H1 (cell line): ENCODE measurements around the gene MAPK8IP3. TPM values are rescaled to one million over a fixed set of nuclear protein-coding genes. Genes with fewer than 3 reads are reported as not detected.

Experiments used
- CTCF ChIA-PET: fragments of 300-600 bp; sonication (Branson Sonifier 250); formaldehyde crosslinking; loops from one replicate; lab custom pipeline; 2021; ENCODE audit not compliant: partially characterized antibody; lab: Charles Lee
- POLR2A ChIA-PET: fragments of 300-600 bp; sonication (Branson Sonifier 250); formaldehyde crosslinking; loops from one replicate; lab custom pipeline; 2021; ENCODE audit warnings: inconsistent platforms; ENCODE audit not compliant: partially characterized antibody; lab: Charles Lee
- DNase-seq, 2 experiments: peaks; one replicate each; pipeline versions ENCODE4 v3.0.0 to v3.0.0-alpha.2; 2010 to 2022; ENCODE audit warnings: low spot score in 2 of 2, low read depth in 1 of 2, mixed read lengths in 1 of 2
- FAIRE-seq: peaks from 2 replicates; lab custom pipeline; 2011; peaks lifted over from hg19 to GRCh38; lab: Jason Lieb, UNC
- H2AFZ ChIP-seq: 2 replicates; pipeline ENCODE4 v1.8.1; 2012; ENCODE audit warnings: low read length, inconsistent platforms
- H2AK5ac ChIP-seq: 2 replicates; pipeline ENCODE4 v1.6.1; 2013; ENCODE audit warnings: low read depth, low read length
- H2BK120ac ChIP-seq: replicated peaks from 2 replicates; pipeline ENCODE3; 2013; ENCODE audit warnings: low read depth, low read length, inconsistent platforms
- H2BK12ac ChIP-seq: 2 replicates; pipeline ENCODE4 v1.6.1; 2013; ENCODE audit warnings: low read depth, low read length
- H2BK15ac ChIP-seq: 2 replicates; pipeline ENCODE4 v1.6.1; 2013; ENCODE audit warnings: low read length
- H2BK20ac ChIP-seq: 2 replicates; pipeline ENCODE4 v1.6.1; 2013; ENCODE audit warnings: low read length
- H2BK5ac ChIP-seq: 2 replicates; pipeline ENCODE4 v1.6.1; 2013; ENCODE audit warnings: low read depth, low read length
- H3K14ac ChIP-seq: 2 replicates; pipeline ENCODE4 v1.6.1; 2013; ENCODE audit warnings: inconsistent platforms; ENCODE audit not compliant: insufficient read length
- H3K18ac ChIP-seq: 2 replicates; pipeline ENCODE4 v1.6.1; 2013; ENCODE audit warnings: low read length; ENCODE audit errors: extremely low read depth
- H3K23ac ChIP-seq: 2 replicates; pipeline ENCODE4 v1.6.1; 2013; ENCODE audit warnings: inconsistent platforms; ENCODE audit not compliant: insufficient read length
- H3K23me2 ChIP-seq: 2 replicates; pipeline ENCODE4 v1.6.1; 2013; ENCODE audit warnings: low read depth, low read length
- H3K27ac ChIP-seq: 2 replicates; pipeline ENCODE4 v1.6.1; 2011; ENCODE audit warnings: low read depth, low read length, inconsistent platforms
- H3K27me3 ChIP-seq, 4 experiments: replicated peaks in 1 of 4; 1 replicate in 1 of 4; 2 replicates in 3 of 4; pipeline versions ENCODE4 v1.6.1 to v1.8.1; 2011 to 2013; ENCODE audit warnings: low read length in 3 of 4, mild to moderate bottlenecking in 3 of 4, inconsistent platforms in 2 of 4, mixed read lengths in 2 of 4, moderate library complexity in 1 of 4; ENCODE audit not compliant: control insufficient read depth in 3 of 4, insufficient read depth in 3 of 4; ENCODE audit errors: extremely low read depth in 1 of 4
- H3K36me3 ChIP-seq, 4 experiments: 2 replicates each; pipeline versions ENCODE4 v1.6.1 to v1.8.1; 2011 to 2013; ENCODE audit warnings: mild to moderate bottlenecking in 4 of 4, low read length in 3 of 4, moderate library complexity in 2 of 4, control low read depth in 1 of 4, inconsistent platforms in 1 of 4; ENCODE audit not compliant: insufficient read depth in 4 of 4, control insufficient read depth in 2 of 4
- H3K4ac ChIP-seq: replicated peaks from 2 replicates; pipeline ENCODE3; 2013; ENCODE audit warnings: low read length, low read depth, mixed read lengths, inconsistent platforms; ENCODE audit not compliant: insufficient read length
- H3K4me1 ChIP-seq, 4 experiments: replicated peaks in 1 of 4; 1 replicate in 1 of 4; 2 replicates in 3 of 4; pipeline versions ENCODE4 v1.6.1 to v1.8.1; 2011 to 2013; ENCODE audit warnings: low read length in 3 of 4, inconsistent platforms in 2 of 4, mixed read lengths in 1 of 4; ENCODE audit not compliant: insufficient read depth in 4 of 4, control insufficient read depth in 3 of 4
- H3K4me2 ChIP-seq, 2 experiments: 2 replicates each; pipeline versions ENCODE4 v1.6.1 to v1.8.1; 2011 to 2013; ENCODE audit warnings: low read depth in 2 of 2, low read length in 2 of 2, control low read depth in 1 of 2, inconsistent platforms in 1 of 2, mild to moderate bottlenecking in 1 of 2; ENCODE audit not compliant: insufficient read depth in 1 of 2
- H3K4me3 ChIP-seq, 4 experiments: fragments of 200-600, 300-600 bp in 1 of 4; sonication (generic), shearing (Covaris generic), sonication (Bioruptor Twin) in 1 of 4; 2 replicates each; pipeline versions ENCODE4 v1.5.1 to v1.8.1; 2011 to 2016; ENCODE audit warnings: low read length in 4 of 4, low read depth in 3 of 4, control low read depth in 2 of 4, inconsistent platforms in 2 of 4, mild to moderate bottlenecking in 2 of 4, mixed read lengths in 1 of 4, moderate library complexity in 1 of 4; ENCODE audit not compliant: insufficient read depth in 2 of 4; ENCODE audit errors: extremely low read depth in 1 of 4
- H3K56ac ChIP-seq: replicated peaks from 2 replicates; pipeline ENCODE3; 2013; ENCODE audit warnings: low read depth, mild to moderate bottlenecking, mixed read lengths, low read length, inconsistent platforms; ENCODE audit not compliant: insufficient read length
- H3K79me1 ChIP-seq: 2 replicates; pipeline ENCODE4 v1.6.1; 2013; ENCODE audit warnings: low read depth, low read length, control low read depth
- H3K79me2 ChIP-seq, 2 experiments: 2 replicates each; pipeline versions ENCODE4 v1.6.1 to v1.8.1; 2012 to 2013; ENCODE audit warnings: low read length in 2 of 2, mild to moderate bottlenecking in 2 of 2, inconsistent platforms in 1 of 2; ENCODE audit not compliant: insufficient read depth in 2 of 2, control insufficient read depth in 1 of 2
- H3K9ac ChIP-seq, 4 experiments: replicated peaks in 1 of 4; 1 replicate in 1 of 4; 2 replicates in 3 of 4; pipeline versions ENCODE4 v1.6.1 to v1.8.1; 2011 to 2013; ENCODE audit warnings: low read depth in 3 of 4, low read length in 3 of 4, control low read depth in 2 of 4, mild to moderate bottlenecking in 2 of 4, moderate library complexity in 2 of 4, inconsistent platforms in 1 of 4; ENCODE audit errors: extremely low read depth in 1 of 4
- H3K9me3 ChIP-seq, 2 experiments: 2 replicates each; pipeline versions ENCODE4 v1.6.1 to v1.8.1; 2012 to 2013; ENCODE audit warnings: mild to moderate bottlenecking in 2 of 2, moderate library complexity in 2 of 2, control low read depth in 1 of 2, inconsistent platforms in 1 of 2, low read depth in 1 of 2, low read length in 1 of 2, mixed read lengths in 1 of 2; ENCODE audit not compliant: insufficient read depth in 2 of 2
- H4K20me1 ChIP-seq, 2 experiments: replicated peaks in 1 of 2; 2 replicates each; pipeline versions ENCODE3 to v1.8.1; 2011 to 2013; ENCODE audit warnings: inconsistent platforms in 2 of 2, low read length in 2 of 2, mild to moderate bottlenecking in 1 of 2; ENCODE audit not compliant: insufficient read depth in 2 of 2, control insufficient read depth in 1 of 2
- H4K5ac ChIP-seq: 2 replicates; pipeline ENCODE4 v1.6.1; 2013; ENCODE audit warnings: low read length, low read depth, mixed read lengths, inconsistent platforms; ENCODE audit not compliant: insufficient read length
- H4K8ac ChIP-seq: 2 replicates; pipeline ENCODE4 v1.8.0; 2013; ENCODE audit warnings: mild to moderate bottlenecking, moderate library complexity, low read length, inconsistent platforms; ENCODE audit not compliant: insufficient read depth; ENCODE audit errors: extremely low read depth
- H4K91ac ChIP-seq: replicated peaks from 2 replicates; pipeline ENCODE3; 2013; ENCODE audit warnings: low read length, mixed read lengths, inconsistent platforms; ENCODE audit not compliant: insufficient read length
- EGR1 ChIP-seq: IDR thresholded peaks from 2 replicates; pipeline ENCODE4 v1.6.1; 2011; ENCODE audit warnings: low read depth, low read length, borderline replicate concordance
- EP300 ChIP-seq, 2 experiments: IDR thresholded peaks; 1 replicate in 1 of 2; 2 replicates in 1 of 2; pipeline ENCODE4 v1.6.1; 2011 to 2012; ENCODE audit warnings: low read depth in 2 of 2, low read length in 2 of 2, mild to moderate bottlenecking in 2 of 2, borderline replicate concordance in 1 of 2, inconsistent platforms in 1 of 2, moderate library complexity in 1 of 2
- EZH2 ChIP-seq: fragments of 200-600 bp; sonication (generic); IDR thresholded peaks from 2 replicates; pipeline ENCODE4 v1.7.1; 2012; ENCODE audit warnings: low read depth, mild to moderate bottlenecking, moderate library complexity, low read length, inconsistent platforms; ENCODE audit not compliant: severe bottlenecking
- GTF2F1 ChIP-seq: IDR thresholded peaks from 2 replicates; pipeline ENCODE4 v1.6.1; 2012; ENCODE audit warnings: low read depth, low read length, improper control_type of control experiment, borderline replicate concordance
- JUND ChIP-seq: IDR thresholded peaks from 2 replicates; pipeline ENCODE4 v1.6.1; 2011; ENCODE audit warnings: mild to moderate bottlenecking, improper control_type of control experiment, low read length
- NRF1 ChIP-seq: IDR thresholded peaks from 2 replicates; pipeline ENCODE4 v1.6.1; 2011; ENCODE audit warnings: mild to moderate bottlenecking, low read depth, low read length, improper control_type of control experiment
- SIN3A ChIP-seq, 2 experiments: IDR thresholded peaks in 1 of 2; conservative IDR thresholded peaks in 1 of 2; 2 replicates each; pipeline ENCODE4 v1.6.1; 2011 to 2012; ENCODE audit warnings: low read length in 2 of 2, improper control_type of control experiment in 1 of 2, low read depth in 1 of 2, mild to moderate bottlenecking in 1 of 2
- SIRT6 ChIP-seq: IDR thresholded peaks from one replicate; pipeline ENCODE4 v1.7.1; 2012; ENCODE audit warnings: low read length, inconsistent platforms
- WGBS, 2 experiments: shearing (Covaris generic) in 1 of 2; methylation state at CpG; one replicate each; pipeline versions ENCODE4 v1.1.6 to v1.1.7; 2013 to 2015; ENCODE audit warnings: low lambda C conversion rate in 2 of 2, mixed read lengths in 2 of 2, inconsistent platforms in 1 of 2, low coverage in 1 of 2, missing lambda C conversion rate in 1 of 2; ENCODE audit not compliant: insufficient replicate concordance in 2 of 2, insufficient coverage in 1 of 2, insufficient read length in 1 of 2; ENCODE audit errors: extremely low coverage in 1 of 2, missing lambda C conversion rate in 1 of 2; 5-methylcytosine and 5-hydroxymethylcytosine counted together
- polyA plus RNA-seq, 7 experiments: library from polyadenylated mRNA; depleted of rRNA in 3 of 7; stranded (reverse) in 5 of 7; unstranded in 2 of 7; fragments of >200 nt in 5 of 7; fragments of 200-250 nt in 2 of 7; gene quantifications; 1 replicate in 5 of 7; 2 replicates in 1 of 7; 4 replicates in 1 of 7; pipeline versions ENCODE4 v1.2.1 to v1.2.3, GENCODE V29; 2011 to 2013; ENCODE audit warnings: missing spikeins in 2 of 7, mixed read lengths in 2 of 7
- total RNA-seq: library from RNA; stranded (reverse); fragmentation: NEBNext Ultra II Directional; extraction: Animal tissue kit (Norgen Biotek cat#: 25700); gene quantifications from 2 replicates; pipeline ENCODE4 v1.2.1, GENCODE V29; 2021

The MAPK8IP3 gene
- total and polyA plus RNA-seq, 2 of the 8 experiments (the other 6 are each of a cell fraction or from before 2014, with no cell fraction given): 16.9 to 43.4 TPM

DNA sequence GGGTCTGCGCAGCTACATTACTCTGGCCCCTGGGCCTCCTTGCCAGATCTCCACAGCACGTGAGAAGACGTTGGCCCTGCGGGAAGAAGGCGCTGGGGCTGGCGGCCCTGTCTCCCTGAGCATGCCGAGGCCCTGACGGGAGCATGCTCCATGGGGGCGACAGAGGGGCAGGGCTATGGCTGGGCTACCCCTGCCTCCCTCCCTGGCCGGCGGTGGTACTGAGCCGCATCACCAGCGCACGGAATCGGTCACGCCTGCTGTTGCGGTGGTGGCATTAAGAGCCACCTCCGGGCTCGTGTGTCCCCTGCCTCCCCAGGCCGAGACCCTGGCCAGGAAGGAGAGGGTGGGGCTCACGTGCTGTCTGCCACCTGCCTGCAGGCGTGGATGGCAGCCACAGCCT is 28.1 kb downstream of the MAPK8IP3 start:
- Histone ChIP-seq H3K9ac (no peak overlapping the region), H3K18ac (no peak overlapping the region), H4K8ac (no peak overlapping the region), H2AK5ac (no peak overlapping the region), H2BK12ac (no peak overlapping the region), H3K79me2 (no peaks in the 10 kb centered on the region), H3K4ac (no peak overlapping the region), H2BK20ac (no peak overlapping the region), H3K23me2 (no peaks in the 10 kb centered on the region), H2AFZ (no peak overlapping the region), H3K79me1 (no peaks in the 10 kb centered on the region), H3K14ac (no peak overlapping the region), H4K20me1 (no peaks in the 10 kb centered on the region), H2BK120ac (no peak overlapping the region), H3K4me2 (no peak overlapping the region), H4K91ac (no peak overlapping the region), H2BK15ac (no peak overlapping the region), H3K4me3 (no peak overlapping the region), H3K36me3 (peaks cover 0 to 19% (median 2%) of the 10 kb centered on the region in 4 experiments; a peak in 5 of 8 replicates), H3K4me1 (no peaks in the 10 kb centered on the region), H3K27me3 (no peaks in the 10 kb centered on the region), H3K9me3 (peaks cover 45 to 48% of the 10 kb centered on the region in 2 experiments), H4K5ac (no peak overlapping the region), H3K27ac (no peak overlapping the region), H3K23ac (no peak overlapping the region), H2BK5ac (no peak overlapping the region; the same call in 1 of the 2 replicates), H3K56ac (no peak overlapping the region)
- ChIA-PET POLR2A (interaction anchor here (1.5 to 2.2 kb wide), 3 partner anchors 8 to 10 kb away, joined by 4 to 7 read pairs (median 4); no protein-coding TSS in a partner anchor), CTCF (no interaction called here)
- FAIRE-seq (no peak), DNase-seq (no peak)
- TF ChIP-seq SIN3A (conservative IDR thresholded peaks at IDR 0.05 in 1 of 2, IDR thresholded peaks at IDR 0.05 in 1 of 2; ENCODE audit: low read depth in 1 of 2, low read length in 2 of 2) (no peak), EP300 (IDR thresholded peaks at IDR 0.05; ENCODE audit: borderline replicate concordance in 1 of 2, low read depth in 2 of 2, low read length in 2 of 2) (no peak), EZH2 (no peak), NRF1 (no peak), GTF2F1 (no peak), JUND (no peak), EGR1 (no peak), SIRT6 (no peak)
- WGBS, 2 experiments: 95% methylated on average over 22 of the region's 22 CpGs; no CpG with 5 or more reads in 1 of the 2 experiments
